ENCODE results near the gene LMCD1. TPM values are rescaled to one million over a fixed set of nuclear protein-coding genes. Genes with fewer than 3 reads are reported as not detected.
A peak's percentile ranks its signal among the peaks of the same experiment; 100 is the strongest.

LMCD1 gene
- polyA plus RNA-seq, 1 of the 3 experiments (the other 2 are of a cell fraction) = 23.6 TPM

GRCh38 chr3:8556473-8556869, 54.8 kb downstream of the LMCD1 start:
- Histone ChIP-seq H3K9me2 (no peaks in the 10 kb centered on the region), H3K4me3 (ENCODE audit: low read depth in 2 of 2, low read length in 1 of 2) (no peak overlapping the region), H4K20me1 (ENCODE audit: insufficient read depth) (no peaks in the 10 kb centered on the region), H3K27me3 (ENCODE audit: insufficient read depth) (no peaks in the 10 kb centered on the region), H3K36me3 (replicated peaks in 1 of 2; ENCODE audit: control insufficient read depth in 1 of 2, insufficient read depth in 2 of 2, low read length in 1 of 2) (peaks cover 0 to 32% of the 10 kb centered on the region in 2 experiments), H3K27ac (ENCODE audit: low read depth in 2 of 2, low read length in 1 of 2) (peak overlapping the region in 1 of 2 experiments; percentile 94; a peak in 2 of 4 replicates), H3K79me2 (ENCODE audit: insufficient read depth) (no peaks in the 10 kb centered on the region), H2AFZ (ENCODE audit: low read depth) (no peak overlapping the region), H3F3A (replicated peaks; ENCODE audit: insufficient read depth) (no peaks in the 10 kb centered on the region), H3K9me3 (no peaks in the 10 kb centered on the region), H3K4me1 (ENCODE audit: control insufficient read depth in 1 of 2, insufficient read depth in 2 of 2, low read depth in 1 of 2, low read length in 1 of 2) (peaks cover 0 to 40% of the 10 kb centered on the region in 2 experiments; a peak in 2 of 4 replicates), H3K9ac (no peak overlapping the region), H3K4me2 (no peak overlapping the region)
- TF ChIP-seq ELF1 (IDR thresholded peaks at IDR 0.05) (no peak), JUND (IDR thresholded peaks at IDR 0.05) (no peak), SMC3 (IDR thresholded peaks at IDR 0.05; ENCODE audit: low read depth, low read length) (no peak), MXI1 (IDR thresholded peaks at IDR 0.05; ENCODE audit: low read depth, low read length) (no peak), SIN3A (IDR thresholded peaks at IDR 0.05; ENCODE audit: borderline replicate concordance, low read depth, low read length) (no peak), NRF1 (IDR thresholded peaks at IDR 0.05; ENCODE audit: low read depth, low read length) (no peak), ZBTB33 (IDR thresholded peaks at IDR 0.05; ENCODE audit: borderline replicate concordance, low read depth) (no peak), CTCF (IDR thresholded peaks at IDR 0.05) (no peak), EP300 (IDR thresholded peaks at IDR 0.05; ENCODE audit: borderline replicate concordance in 1 of 2, low read depth in 1 of 2, low read length in 1 of 2) (no peak), RCOR1 (IDR thresholded peaks at IDR 0.05; ENCODE audit: low read length) (no peak)
- ChIA-PET CTCF (interaction anchor here (1.1 to 2.2 kb wide), 4 partner anchors 41 to 114 kb away, joined by 3 to 15 read pairs (median 5); no protein-coding TSS in a partner anchor), POLR2A (no interaction called here)
- WGBS (ENCODE audit: low lambda C conversion rate) = 85% methylated on average over 5 of the region's 5 CpGs
- DNase-seq = peak; percentile 16

GRCh38 chr3:8557298-8557697, 55.7 kb downstream of the LMCD1 start:
- Histone ChIP-seq H3K9ac (no peak overlapping the region), H3F3A (replicated peaks; ENCODE audit: insufficient read depth) (no peaks in the 10 kb centered on the region), H3K4me2 (no peak overlapping the region), H3K27ac (ENCODE audit: low read depth in 2 of 2, low read length in 1 of 2) (no peak overlapping the region), H3K4me1 (ENCODE audit: control insufficient read depth in 1 of 2, insufficient read depth in 2 of 2, low read depth in 1 of 2, low read length in 1 of 2) (peaks cover 0 to 38% of the 10 kb centered on the region in 2 experiments; a peak in 2 of 4 replicates), H3K9me3 (no peaks in the 10 kb centered on the region), H3K4me3 (ENCODE audit: low read depth in 2 of 2, low read length in 1 of 2) (no peak overlapping the region), H3K79me2 (ENCODE audit: insufficient read depth) (no peaks in the 10 kb centered on the region), H3K27me3 (ENCODE audit: insufficient read depth) (no peaks in the 10 kb centered on the region), H3K36me3 (replicated peaks in 1 of 2; ENCODE audit: control insufficient read depth in 1 of 2, insufficient read depth in 2 of 2, low read length in 1 of 2) (peaks cover 0 to 24% of the 10 kb centered on the region in 2 experiments), H4K20me1 (ENCODE audit: insufficient read depth) (no peaks in the 10 kb centered on the region), H2AFZ (ENCODE audit: low read depth) (no peak overlapping the region), H3K9me2 (no peaks in the 10 kb centered on the region)
- no peak for DNase-seq
- WGBS (ENCODE audit: low lambda C conversion rate) = 77% methylated on average over 4 of the region's 4 CpGs
- ChIA-PET POLR2A (no interaction called here), CTCF (interaction anchor here (1.2 to 2.7 kb wide), 3 partner anchors 50 to 115 kb away, joined by 3 to 15 read pairs (median 8); no protein-coding TSS in a partner anchor)
- TF ChIP-seq YY1 (IDR thresholded peaks at IDR 0.05; ENCODE audit: low read depth) (no peak), TAF1 (IDR thresholded peaks at IDR 0.05; ENCODE audit: borderline replicate concordance, low read depth, low read length) (no peak), MAX (IDR thresholded peaks at IDR 0.05; ENCODE audit: low read depth) (no peak), PBX3 (IDR thresholded peaks at IDR 0.05) (no peak), CHD2 (IDR thresholded peaks at IDR 0.05; ENCODE audit: low read length, partially characterized antibody) (no peak), USF1 (IDR thresholded peaks at IDR 0.05; ENCODE audit: borderline replicate concordance, low read depth) (no peak), FOSL2 (IDR thresholded peaks at IDR 0.05; ENCODE audit: borderline replicate concordance, low read depth) (no peak), SMC3 (IDR thresholded peaks at IDR 0.05; ENCODE audit: low read depth, low read length) (no peak), IRF3 (IDR thresholded peaks at IDR 0.05; ENCODE audit: low read depth, low read length) (no peak), GABPA (IDR thresholded peaks at IDR 0.05; ENCODE audit: low read depth) (no peak), TCF12 (IDR thresholded peaks at IDR 0.05) (no peak), FOXM1 (IDR thresholded peaks at IDR 0.05; ENCODE audit: low read depth) (no peak), MEF2A (IDR thresholded peaks at IDR 0.05; ENCODE audit: borderline replicate concordance, low read depth) (no peak), RXRA (IDR thresholded peaks at IDR 0.05; ENCODE audit: borderline replicate concordance, low read depth) (no peak)
